ENCODE measurements around the gene CAMKK2. TPM values are rescaled to one million over a fixed set of nuclear protein-coding genes. Genes with fewer than 3 reads are reported as not detected.

Gene CAMKK2
- total RNA-seq, 1 donor from 2014 or later = 25.6 TPM

- TF ChIP-seq CTCF (IDR thresholded peaks at IDR 0.05; ENCODE audit: insufficient read depth, low read length, poor library complexity, severe bottlenecking) = no peak
- Histone ChIP-seq H3K27me3 (ENCODE audit: control insufficient read depth, insufficient read depth, low read length) (no peaks in the 10 kb centered on the region), H3K4me3 (ENCODE audit: low read depth, low read length) (no peak overlapping the region), H3K36me3 (ENCODE audit: control insufficient read depth, insufficient read depth, low read length) (no peaks in the 10 kb centered on the region)
- no peak for DNase-seq (ENCODE audit: low read depth)
These were observed 73.7 kb downstream of the CAMKK2 start for GRCh38 chr12:121222847-121223246.

GRCh38 chr12:121219353-121219986, 77.0 kb downstream of the CAMKK2 start:
- H3K36me3 ChIP-seq (ENCODE audit: control insufficient read depth, insufficient read depth, low read length) = no peaks in the 10 kb centered on the region
- H3K27me3 ChIP-seq (ENCODE audit: control insufficient read depth, insufficient read depth, low read length) = no peaks in the 10 kb centered on the region
- DNase-seq (ENCODE audit: low read depth) = no peak
- H3K4me3 ChIP-seq (ENCODE audit: low read depth, low read length) = no peak overlapping the region
- no peak for TF ChIP-seq CTCF (IDR thresholded peaks at IDR 0.05; ENCODE audit: insufficient read depth, low read length, poor library complexity, severe bottlenecking)

GRCh38 chr12:121218588-121219352, 77.7 kb downstream of the CAMKK2 start:
- no peaks in the 10 kb centered on the region for H3K27me3 ChIP-seq (ENCODE audit: control insufficient read depth, insufficient read depth, low read length)
- no peak for DNase-seq (ENCODE audit: low read depth)
- no peaks in the 10 kb centered on the region for H3K36me3 ChIP-seq (ENCODE audit: control insufficient read depth, insufficient read depth, low read length)
- no peak overlapping the region for H3K4me3 ChIP-seq (ENCODE audit: low read depth, low read length)
- no peak for TF ChIP-seq CTCF (IDR thresholded peaks at IDR 0.05; ENCODE audit: insufficient read depth, low read length, poor library complexity, severe bottlenecking)

- no peak for TF ChIP-seq CTCF (IDR thresholded peaks at IDR 0.05; ENCODE audit: insufficient read depth, low read length, poor library complexity, severe bottlenecking)
These were observed 78.7 kb downstream of the CAMKK2 start for GRCh38 chr12:121217761-121218160.

GRCh38 chr12:121217063-121217462, 79.4 kb downstream of the CAMKK2 start:
- no peak for TF ChIP-seq CTCF (IDR thresholded peaks at IDR 0.05; ENCODE audit: insufficient read depth, low read length, poor library complexity, severe bottlenecking)
- no peaks in the 10 kb centered on the region for H3K27me3 ChIP-seq (ENCODE audit: control insufficient read depth, insufficient read depth, low read length)
- no peaks in the 10 kb centered on the region for H3K36me3 ChIP-seq (ENCODE audit: control insufficient read depth, insufficient read depth, low read length)
- no peak for DNase-seq (ENCODE audit: low read depth)
- H3K4me3 ChIP-seq (ENCODE audit: low read depth, low read length) = no peak overlapping the region

More at GRCh38 chr12:121217761-121218160, 78.7 kb downstream of the CAMKK2 start:
- no peak for DNase-seq (ENCODE audit: low read depth)
- Histone ChIP-seq H3K4me3 (ENCODE audit: low read depth, low read length) (no peak overlapping the region), H3K27me3 (ENCODE audit: control insufficient read depth, insufficient read depth, low read length) (no peaks in the 10 kb centered on the region), H3K36me3 (ENCODE audit: control insufficient read depth, insufficient read depth, low read length) (no peaks in the 10 kb centered on the region)

All from kidney epithelial cell (primary cell).